Subcutaneous abdominal adipose tissue (tissue), 5 donors: ENCODE measurements around the gene POLG2.

Experiments used
- H3K27ac ChIP-seq: one replicate; pipeline ENCODE4 v1.7.0; 2013; ENCODE audit warnings: low read depth, mild to moderate bottlenecking, inconsistent platforms, low read length, moderate library complexity
- H3K27me3 ChIP-seq, 5 donors: one replicate each; pipeline ENCODE4 v1.7.0; 2013; ENCODE audit warnings: low read length in 5 of 5, inconsistent platforms in 1 of 5; ENCODE audit not compliant: control insufficient read depth in 5 of 5, insufficient read depth in 4 of 5
- H3K36me3 ChIP-seq, 5 donors: one replicate each; pipeline ENCODE4 v1.7.0; 2013; ENCODE audit warnings: low read length in 5 of 5; ENCODE audit not compliant: control insufficient read depth in 5 of 5, insufficient read depth in 5 of 5
- H3K4me1 ChIP-seq, 5 donors: one replicate each; pipeline ENCODE4 v1.7.0; 2013; ENCODE audit warnings: low read length in 5 of 5, mild to moderate bottlenecking in 3 of 5, moderate library complexity in 1 of 5; ENCODE audit not compliant: control insufficient read depth in 5 of 5, insufficient read depth in 5 of 5
- H3K4me3 ChIP-seq, 5 donors: one replicate each; pipeline ENCODE4 v1.7.0; 2013; ENCODE audit warnings: low read length in 5 of 5, low read depth in 1 of 5
- H3K9ac ChIP-seq, 5 donors: one replicate each; pipeline ENCODE4 v1.7.0; 2013; ENCODE audit warnings: low read length in 5 of 5, mild to moderate bottlenecking in 4 of 5, moderate library complexity in 3 of 5
- H3K9me3 ChIP-seq, 5 donors: one replicate each; pipeline ENCODE4 v1.7.0; 2013; ENCODE audit warnings: low read length in 5 of 5; ENCODE audit not compliant: control insufficient read depth in 5 of 5
- donor health status: healthy.
- donor health status: healthy.
- donor health status: healthy.
- donor health status: healthy.
- donor health status: healthy.

POLG2 gene

GRCh38 chr17:64496786-64497564, at the start of gene POLG2:
Gene POLG2 (minus strand): TSS chr17:64497054. CDS start chr17:64496968, 86 bp downstream.
- H3K27me3 ChIP-seq, result no peaks in the 10 kb centered on the region
- peak within 1 kb of the TSS; percentile 48 to 72 (median 64) for H3K9ac ChIP-seq
- H3K27ac ChIP-seq, result peak within 1 kb of the TSS; percentile 86
- H3K4me3 ChIP-seq, result peak within 1 kb of the TSS; percentile 79 to 88 (median 87)
- H3K4me1 ChIP-seq, result peaks cover 5 to 53% (median 44%) of the 10 kb centered on the region in 5 donors
- peaks cover 35 to 50% (median 44%) of the 10 kb centered on the region in 5 donors for H3K36me3 ChIP-seq
- H3K9me3 ChIP-seq, result no peaks in the 10 kb centered on the region

- H3K4me1 ChIP-seq, result no peaks in the 10 kb centered on the region
- H3K27ac ChIP-seq, result no peak overlapping the region
- H3K36me3 ChIP-seq, result peaks cover 21 to 59% (median 27%) of the 10 kb centered on the region in 5 donors
- no peak overlapping the region for H3K9ac ChIP-seq
- H3K27me3 ChIP-seq, result no peaks in the 10 kb centered on the region
- no peak overlapping the region for H3K4me3 ChIP-seq
- H3K9me3 ChIP-seq, result no peaks in the 10 kb centered on the region
Measured at GRCh38 chr17:64544742-64545141, 47.9 kb upstream of the POLG2 start.

- Histone ChIP-seq H3K27ac (no peak overlapping the region), H3K4me1 (peaks cover 0 to 2% (median 0%) of the 10 kb centered on the region in 5 donors), H3K36me3 (peaks cover 24 to 68% (median 36%) of the 10 kb centered on the region in 5 donors), H3K4me3 (no peak overlapping the region), H3K27me3 (no peaks in the 10 kb centered on the region), H3K9me3 (no peaks in the 10 kb centered on the region), H3K9ac (no peak overlapping the region)
Measured at GRCh38 chr17:64540118-64540776, 43.4 kb upstream of the POLG2 start.

- H3K27ac ChIP-seq, result peak overlapping the region; percentile 20
- H3K36me3 ChIP-seq, result peaks cover 32 to 69% (median 51%) of the 10 kb centered on the region in 5 donors
- H3K9ac ChIP-seq, result no peak overlapping the region
- no peaks in the 10 kb centered on the region for H3K9me3 ChIP-seq
- no peak overlapping the region for H3K4me3 ChIP-seq
- H3K4me1 ChIP-seq, result peaks cover 0 to 2% (median 0%) of the 10 kb centered on the region in 5 donors
- H3K27me3 ChIP-seq, result no peaks in the 10 kb centered on the region
Measured at GRCh38 chr17:64538508-64539130, 41.8 kb upstream of the POLG2 start.

DNA sequence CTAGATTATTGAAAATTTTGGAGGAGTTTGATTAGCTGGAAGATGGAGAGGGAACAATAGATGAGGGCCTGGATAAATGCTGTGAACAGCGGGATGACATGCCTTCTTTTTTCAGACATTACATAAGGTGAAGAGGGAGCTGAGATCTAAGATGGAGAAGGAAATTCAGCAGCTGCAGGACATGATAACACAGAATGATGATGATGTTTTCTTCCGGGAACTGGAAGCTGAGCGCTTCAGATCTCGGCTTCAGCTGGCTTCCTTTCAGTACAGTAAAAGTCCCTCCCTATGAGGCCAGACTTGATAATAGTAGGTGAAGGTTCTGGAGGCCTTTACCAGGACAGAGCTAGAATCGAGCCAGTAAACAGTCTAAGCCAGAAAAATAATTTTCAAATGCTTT, 40.6 kb upstream of the POLG2 start:
- Histone ChIP-seq H3K27me3 (no peaks in the 10 kb centered on the region), H3K4me1 (peaks cover 0 to 2% (median 0%) of the 10 kb centered on the region in 5 donors), H3K9ac (no peak overlapping the region), H3K36me3 (peaks cover 36 to 79% (median 63%) of the 10 kb centered on the region in 5 donors), H3K4me3 (no peak overlapping the region), H3K27ac (no peak overlapping the region), H3K9me3 (no peaks in the 10 kb centered on the region)

DNA sequence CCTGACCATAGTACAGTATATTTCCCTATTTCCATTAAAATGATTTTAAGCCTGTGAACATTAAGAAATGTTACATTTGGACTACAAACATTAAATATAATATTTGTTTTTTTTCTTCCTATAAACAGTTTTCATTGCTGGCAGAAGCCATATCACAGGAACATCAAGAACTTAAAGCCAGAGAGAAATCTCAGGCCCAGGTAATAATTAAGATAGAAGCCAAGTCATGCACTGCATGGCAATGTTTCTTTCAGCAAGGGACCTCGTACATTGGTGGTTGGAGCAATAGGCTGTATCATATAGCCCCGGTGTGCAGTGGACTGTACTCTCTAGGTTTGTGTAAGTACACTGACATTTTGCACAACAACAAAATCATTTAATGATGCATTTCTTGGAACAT, 40.1 kb upstream of the POLG2 start:
- Histone ChIP-seq H3K27ac (no peak overlapping the region), H3K27me3 (no peaks in the 10 kb centered on the region), H3K9ac (no peak overlapping the region), H3K4me3 (no peak overlapping the region), H3K4me1 (peaks cover 0 to 2% (median 0%) of the 10 kb centered on the region in 5 donors), H3K9me3 (no peaks in the 10 kb centered on the region), H3K36me3 (peaks cover 39 to 81% (median 67%) of the 10 kb centered on the region in 5 donors)

- Histone ChIP-seq H3K27me3 (no peaks in the 10 kb centered on the region), H3K27ac (no peak overlapping the region), H3K36me3 (peaks cover 51 to 91% (median 79%) of the 10 kb centered on the region in 5 donors), H3K4me3 (no peak overlapping the region), H3K9me3 (no peaks in the 10 kb centered on the region), H3K4me1 (peaks cover 0 to 2% (median 0%) of the 10 kb centered on the region in 5 donors), H3K9ac (no peak overlapping the region)
Measured at GRCh38 chr17:64535357-64535756, 38.5 kb upstream of the POLG2 start.

DNA sequence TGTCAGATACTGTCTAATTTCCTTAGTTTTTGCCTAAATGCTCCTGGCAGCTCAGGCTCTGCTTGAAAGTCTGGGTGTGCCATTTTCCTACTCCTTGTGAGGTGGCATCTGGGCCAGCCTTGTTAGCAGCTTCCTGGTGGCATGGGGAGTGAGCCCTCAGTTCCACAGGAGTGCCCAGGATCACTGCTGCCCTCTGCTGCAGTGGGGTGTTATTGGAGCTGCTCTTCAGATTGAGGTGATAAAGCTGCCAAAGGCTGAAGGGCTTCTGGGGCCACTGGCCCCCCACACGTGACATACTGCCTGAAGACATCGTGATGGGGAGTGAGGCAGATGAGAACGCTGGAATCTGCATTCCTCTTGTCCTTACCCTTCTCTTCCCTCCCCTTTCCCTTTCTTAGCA, 37.3 kb upstream of the POLG2 start:
- no peaks in the 10 kb centered on the region for H3K9me3 ChIP-seq
- H3K27me3 ChIP-seq, result no peaks in the 10 kb centered on the region
- peaks cover 57 to 98% (median 83%) of the 10 kb centered on the region in 5 donors for H3K36me3 ChIP-seq
- H3K27ac ChIP-seq, result no peak overlapping the region
- no peak overlapping the region for H3K4me3 ChIP-seq
- peaks cover 0 to 2% (median 0%) of the 10 kb centered on the region in 5 donors for H3K4me1 ChIP-seq
- no peak overlapping the region for H3K9ac ChIP-seq

DNA sequence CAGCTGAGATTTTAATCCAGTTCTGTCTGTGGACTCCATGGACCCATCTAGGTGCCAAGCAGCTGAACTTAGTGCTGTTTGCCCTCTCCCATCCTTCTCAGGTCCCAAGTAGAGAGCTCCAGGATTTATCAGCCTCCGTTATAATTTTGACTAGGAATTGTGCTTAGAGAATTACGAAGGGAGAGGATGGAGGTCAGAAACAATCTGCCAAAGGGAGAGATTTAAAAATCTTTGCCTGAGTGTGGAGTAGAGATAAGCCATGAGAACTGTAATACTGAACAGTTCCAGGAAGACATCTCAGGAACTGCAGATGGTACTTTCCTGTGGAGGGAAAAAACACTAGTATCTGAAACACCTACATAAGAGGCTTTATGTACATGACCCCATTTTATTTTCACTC, 36.9 kb upstream of the POLG2 start:
- Histone ChIP-seq H3K36me3 (peaks cover 61 to 98% (median 84%) of the 10 kb centered on the region in 5 donors), H3K27ac (no peak overlapping the region), H3K4me3 (no peak overlapping the region), H3K9ac (no peak overlapping the region), H3K9me3 (no peaks in the 10 kb centered on the region), H3K4me1 (peaks cover 0 to 2% (median 0%) of the 10 kb centered on the region in 5 donors), H3K27me3 (no peaks in the 10 kb centered on the region)

- no peak overlapping the region for H3K27ac ChIP-seq
- H3K27me3 ChIP-seq, result no peaks in the 10 kb centered on the region
- H3K4me3 ChIP-seq, result no peak overlapping the region
Measured at GRCh38 chr17:64532409-64532808, 35.6 kb upstream of the POLG2 start.

More at GRCh38 chr17:64532409-64532808, 35.6 kb upstream of the POLG2 start:
- Histone ChIP-seq H3K4me1 (peaks cover 0 to 1% (median 0%) of the 10 kb centered on the region in 5 donors), H3K9me3 (no peaks in the 10 kb centered on the region), H3K36me3 (peaks cover 69 to 98% (median 88%) of the 10 kb centered on the region in 5 donors), H3K9ac (no peak overlapping the region)
